Measurements from ENCODE around the gene SH3BP1. TPM values are rescaled to one million over a fixed set of nuclear protein-coding genes. Genes with fewer than 3 reads are reported as not detected.

Gene SH3BP1
- polyA plus RNA-seq, 3 donors, result 20.0 to 214 (median 20.0) TPM

GRCh38 chr22:37669586-37669985 is 30.1 kb downstream of the SH3BP1 start:
- H3K27me3 Mint-ChIP-seq (ENCODE audit: low read depth in 3 of 3), result peaks cover 0 to 4% (median 4%) of the 10 kb centered on the region in 3 donors
- H3K4me3 ChIP-seq (replicated peaks in 1 of 3; ENCODE audit: low read depth in 2 of 3, low read length in 3 of 3), result no peak overlapping the region
- DNase-seq, result no peak
- H3K36me3 ChIP-seq (replicated peaks in 1 of 2; ENCODE audit: control insufficient read depth in 1 of 2, insufficient read depth in 2 of 2, low read length in 2 of 2), result peaks cover 6 to 17% of the 10 kb centered on the region in 2 donors
- no peak overlapping the region for H3K9ac ChIP-seq (ENCODE audit: insufficient read depth, low read length, poor library complexity, severe bottlenecking)
- H3K4me1 ChIP-seq (ENCODE audit: control insufficient read depth in 1 of 2, insufficient read depth in 2 of 2, low read length in 2 of 2), result peaks cover 29 to 30% of the 10 kb centered on the region in 2 donors
- no peaks in the 10 kb centered on the region for H3K9me3 Mint-ChIP-seq
- no peak overlapping the region for H3K27ac ChIP-seq (ENCODE audit: low read depth in 1 of 2, low read length in 2 of 2)
- no peak overlapping the region for H3K4me3 Mint-ChIP-seq
- intact Hi-C loops (cut with micrococcal nuclease), result no loop called here
- no peak overlapping the region for H2AFZ ChIP-seq (ENCODE audit: insufficient read depth, low read depth, low read length, poor library complexity, severe bottlenecking)
- no peaks in the 10 kb centered on the region for H3K27me3 ChIP-seq (ENCODE audit: control insufficient read depth in 2 of 2, insufficient read depth in 2 of 2, low read length in 2 of 2)
- peaks cover 9 to 30% of the 10 kb centered on the region in 2 donors for H3K36me3 Mint-ChIP-seq
- no peaks in the 10 kb centered on the region for H3K9me3 ChIP-seq (replicated peaks in 1 of 2; ENCODE audit: control insufficient read depth in 1 of 2, insufficient read depth in 1 of 2, low read length in 2 of 2)
- H3K4me2 ChIP-seq (replicated peaks; ENCODE audit: extremely low read depth, low read length, poor library complexity, severe bottlenecking), result no peak overlapping the region
- H3K79me2 ChIP-seq (ENCODE audit: insufficient read depth, low read length), result peaks cover 20% of the 10 kb centered on the region
- H3K4me1 Mint-ChIP-seq, result peaks cover 28% of the 10 kb centered on the region
- peaks cover 4% of the 10 kb centered on the region for H4K20me1 ChIP-seq (ENCODE audit: insufficient read depth, low read length)
- TF ChIP-seq CTCF (IDR thresholded peaks at IDR 0.05), result no peak
- 83% methylated on average over 4 of the region's 6 CpGs for WGBS (ENCODE audit: insufficient coverage)
- peak overlapping the region in 1 of 7 donors; percentile 52 for H3K27ac Mint-ChIP-seq

- 4% methylated on average over 5 of the region's 15 CpGs for WGBS (ENCODE audit: insufficient coverage)
- Histone ChIP-seq H3K27ac (ENCODE audit: low read depth in 1 of 2, low read length in 2 of 2) (no peak overlapping the region), H4K20me1 (ENCODE audit: insufficient read depth, low read length) (peaks cover 18% of the 10 kb centered on the region), H3K27me3 (ENCODE audit: control insufficient read depth in 2 of 2, insufficient read depth in 2 of 2, low read length in 2 of 2) (no peaks in the 10 kb centered on the region), H2AFZ (ENCODE audit: insufficient read depth, low read depth, low read length, poor library complexity, severe bottlenecking) (peak overlapping the region; percentile 59), H3K4me3 (replicated peaks in 1 of 3; ENCODE audit: low read depth in 2 of 3, low read length in 3 of 3) (peak overlapping the region in 1 of 3 experiments; percentile 38), H3K4me2 (replicated peaks; ENCODE audit: extremely low read depth, low read length, poor library complexity, severe bottlenecking) (peak overlapping the region; percentile 41), H3K79me2 (ENCODE audit: insufficient read depth, low read length) (peaks cover 41% of the 10 kb centered on the region), H3K36me3 (replicated peaks in 1 of 2; ENCODE audit: control insufficient read depth in 1 of 2, insufficient read depth in 2 of 2, low read length in 2 of 2) (no peaks in the 10 kb centered on the region), H3K4me1 (ENCODE audit: control insufficient read depth in 1 of 2, insufficient read depth in 2 of 2, low read length in 2 of 2) (peaks cover 51 to 57% of the 10 kb centered on the region in 2 donors), H3K9ac (ENCODE audit: insufficient read depth, low read length, poor library complexity, severe bottlenecking) (no peak overlapping the region), H3K9me3 (replicated peaks in 1 of 2; ENCODE audit: control insufficient read depth in 1 of 2, insufficient read depth in 1 of 2, low read length in 2 of 2) (no peaks in the 10 kb centered on the region)
- intact Hi-C loops (cut with micrococcal nuclease), result loop anchor here in 1 of 2 donors (10.0 kb wide), 2 partner anchors 72 to 172 kb away; partner anchors contain the start of genes ANKRD54 and EIF3L
- Mint-ChIP-seq H3K4me3 (peak overlapping the region; percentile 26 to 41), H3K27ac (peak overlapping the region in 1 of 7 donors; percentile 58), H3K4me1 (peaks cover 36% of the 10 kb centered on the region), H3K36me3 (peaks cover 0 to 8% of the 10 kb centered on the region in 2 donors), H3K27me3 (ENCODE audit: low read depth in 3 of 3) (peaks cover 0 to 4% (median 2%) of the 10 kb centered on the region in 3 donors), H3K9me3 (no peaks in the 10 kb centered on the region)
- TF ChIP-seq CTCF (IDR thresholded peaks at IDR 0.05), result no peak
- no peak for DNase-seq
These were observed 32.9 kb downstream of the SH3BP1 start for GRCh38 chr22:37672206-37672919.

All from CD14-positive monocyte (primary cell).